Measurements from ENCODE around the gene SRSF2. TPM values are rescaled to one million over a fixed set of nuclear protein-coding genes. Genes with fewer than 3 reads are reported as not detected.
"Not testable (repeated sequence)": the region's sequence is repeated elsewhere in the genome, so short reads cannot be mapped to it uniquely, and the experiment has no call there.

Gene SRSF2
- total RNA-seq, 1 donor = 152 TPM

DNA sequence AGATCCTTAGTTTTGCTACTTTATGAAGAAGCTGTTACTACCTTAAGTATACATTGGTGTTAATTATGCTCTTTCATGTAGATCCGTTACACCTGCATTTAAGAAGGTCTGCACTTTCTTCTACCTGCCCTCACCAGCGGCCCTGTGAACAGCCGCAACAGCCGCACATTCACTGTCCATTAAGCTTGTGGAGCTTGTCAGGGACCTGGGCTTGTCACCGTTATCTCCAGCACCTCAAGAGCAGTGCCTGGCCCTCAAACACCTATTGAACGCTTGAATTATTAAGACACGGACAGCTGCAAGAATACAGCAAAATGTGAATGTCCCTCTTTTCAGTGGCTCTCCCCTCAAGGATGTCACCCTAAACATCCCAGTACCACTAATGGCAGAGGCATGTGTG is 23.4 kb downstream of the SRSF2 start:
- TF ChIP-seq, protein P1, sequence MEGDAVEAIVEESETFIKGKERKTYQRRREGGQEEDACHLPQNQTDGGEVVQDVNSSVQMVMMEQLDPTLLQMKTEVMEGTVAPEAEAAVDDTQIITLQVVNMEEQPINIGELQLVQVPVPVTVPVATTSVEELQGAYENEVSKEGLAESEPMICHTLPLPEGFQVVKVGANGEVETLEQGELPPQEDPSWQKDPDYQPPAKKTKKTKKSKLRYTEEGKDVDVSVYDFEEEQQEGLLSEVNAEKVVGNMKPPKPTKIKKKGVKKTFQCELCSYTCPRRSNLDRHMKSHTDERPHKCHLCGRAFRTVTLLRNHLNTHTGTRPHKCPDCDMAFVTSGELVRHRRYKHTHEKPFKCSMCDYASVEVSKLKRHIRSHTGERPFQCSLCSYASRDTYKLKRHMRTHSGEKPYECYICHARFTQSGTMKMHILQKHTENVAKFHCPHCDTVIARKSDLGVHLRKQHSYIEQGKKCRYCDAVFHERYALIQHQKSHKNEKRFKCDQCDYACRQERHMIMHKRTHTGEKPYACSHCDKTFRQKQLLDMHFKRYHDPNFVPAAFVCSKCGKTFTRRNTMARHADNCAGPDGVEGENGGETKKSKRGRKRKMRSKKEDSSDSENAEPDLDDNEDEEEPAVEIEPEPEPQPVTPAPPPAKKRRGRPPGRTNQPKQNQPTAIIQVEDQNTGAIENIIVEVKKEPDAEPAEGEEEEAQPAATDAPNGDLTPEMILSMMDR (IDR thresholded peaks at IDR 0.05; ENCODE audit: insufficient read depth, low read depth, low read length) = no peak
- no peak overlapping the region for H3K4me3 ChIP-seq (ENCODE audit: low read depth, low read length)
- DNase-seq (ENCODE audit: low read depth) = no peak

DNA sequence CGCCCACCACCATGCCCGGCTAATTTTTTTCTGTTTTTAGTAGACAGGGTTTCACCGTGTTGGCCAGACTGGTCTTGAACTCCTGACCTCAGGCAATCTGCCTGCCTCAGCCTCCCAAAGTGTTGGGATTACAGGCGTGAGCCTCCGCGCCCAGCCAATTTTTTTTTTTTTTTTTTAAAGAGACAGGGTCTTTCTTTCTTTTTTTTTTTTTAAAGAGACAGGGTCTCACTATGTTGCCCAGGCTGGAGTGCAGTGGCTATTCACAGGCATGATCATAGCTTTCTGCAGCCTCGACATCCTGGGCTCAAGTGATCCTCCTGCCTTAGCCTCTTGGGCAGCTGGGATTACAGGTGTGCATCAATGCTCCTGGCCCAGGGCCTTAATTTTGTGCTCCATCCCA is 24.8 kb downstream of the SRSF2 start:
- not testable (repeated sequence) for DNase-seq (ENCODE audit: low read depth); H3K4me3 ChIP-seq (ENCODE audit: low read depth, low read length)

DNA sequence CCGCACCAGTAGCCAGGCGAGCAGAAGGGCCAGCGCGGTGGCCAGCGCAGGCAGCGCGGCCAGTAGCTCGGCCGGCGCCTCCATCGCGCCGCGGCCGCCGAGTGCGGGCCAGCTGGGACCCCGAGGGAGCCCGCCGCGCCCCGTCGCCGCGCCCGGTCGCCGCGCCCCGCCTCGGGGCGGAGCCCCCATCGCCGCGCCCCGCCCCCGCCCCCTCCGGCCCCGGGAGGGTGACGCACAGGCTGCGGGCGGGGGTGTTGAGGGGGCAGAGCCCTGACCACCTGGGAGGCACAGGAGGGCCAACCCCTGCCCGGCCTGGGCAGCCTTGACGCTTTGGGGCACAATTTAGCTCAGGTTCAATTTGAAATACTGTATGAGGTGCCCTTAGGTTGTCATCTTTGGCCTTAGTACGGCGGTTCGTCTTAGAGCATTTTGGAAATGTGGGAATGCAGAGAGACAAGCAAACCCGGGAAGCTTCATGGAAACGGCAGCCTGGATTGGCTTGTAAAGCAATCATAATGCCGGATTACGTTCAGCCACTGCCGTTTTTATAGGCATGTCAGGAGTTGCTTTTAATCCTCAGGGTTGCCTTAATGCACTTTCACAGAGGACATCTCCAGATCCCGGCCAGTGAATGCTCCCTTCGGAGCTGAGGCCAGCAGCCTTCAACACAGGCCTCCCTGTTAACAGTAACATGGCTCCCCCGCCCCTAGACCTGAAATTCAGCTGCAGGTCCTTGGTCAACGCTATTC is 26.1 kb downstream of the SRSF2 start, which contains the start of gene MXRA7:
Gene MXRA7, minus strand, starts transcription at position 103 of the 749 bp plus-strand sequence. Its CDS starts 19 bp downstream, at position 84.
- TF ChIP-seq, protein P1 (IDR thresholded peaks at IDR 0.05; ENCODE audit: insufficient read depth, low read depth, low read length) = no peak
- DNase-seq (ENCODE audit: low read depth) = peak; percentile 91
- H3K4me3 ChIP-seq (ENCODE audit: low read depth, low read length) = peak within 1 kb of the TSS; percentile 75

DNA sequence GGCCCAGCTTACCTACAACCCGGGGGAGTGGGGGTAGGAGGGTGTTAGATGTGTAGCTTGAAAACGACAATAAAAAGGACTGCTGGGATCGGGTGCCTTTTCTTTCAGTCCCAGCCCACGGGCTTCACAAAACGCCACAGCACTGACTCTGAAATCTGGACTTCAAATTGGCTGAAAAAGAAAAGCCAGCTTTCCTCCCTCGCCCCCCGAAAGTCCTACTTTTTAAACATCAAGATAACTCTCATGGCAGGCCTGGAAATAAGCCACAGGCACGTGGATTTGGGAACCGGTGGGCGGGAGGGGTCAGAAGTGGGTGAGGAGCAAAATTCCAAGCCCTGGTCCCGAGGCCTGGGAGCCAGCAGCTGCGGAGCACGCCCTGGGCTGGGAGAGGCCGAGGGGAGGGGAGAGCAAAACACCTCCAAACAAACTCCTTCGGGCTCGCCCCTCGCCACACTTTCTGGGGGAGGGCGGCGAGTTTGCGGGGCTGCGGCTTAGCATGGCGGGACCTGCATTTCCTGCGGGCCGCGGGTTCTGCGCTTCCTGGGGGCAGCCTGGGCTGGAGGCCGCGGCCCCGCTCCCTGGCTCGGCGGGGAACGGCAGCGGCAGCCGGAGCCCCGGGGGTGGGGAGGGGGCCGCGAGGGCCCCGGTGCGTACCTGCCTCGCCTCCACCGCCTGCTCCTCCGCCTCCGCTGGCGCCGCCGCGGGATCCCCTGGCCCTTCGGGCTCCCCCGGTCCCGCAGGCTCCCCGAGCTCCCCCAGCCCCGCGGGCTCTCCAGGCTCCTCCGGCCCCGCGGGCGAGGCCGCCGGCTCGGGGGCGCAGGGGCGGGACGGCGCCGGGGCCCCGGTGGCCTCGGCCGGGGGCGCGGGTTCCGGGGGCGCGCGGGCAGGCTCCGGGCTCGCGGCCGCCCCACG is 26.9 kb downstream of the SRSF2 start:
- peak overlapping the region; percentile 75 for H3K4me3 ChIP-seq (ENCODE audit: low read depth, low read length)
- peak; percentile 81 for DNase-seq (ENCODE audit: low read depth)

DNA sequence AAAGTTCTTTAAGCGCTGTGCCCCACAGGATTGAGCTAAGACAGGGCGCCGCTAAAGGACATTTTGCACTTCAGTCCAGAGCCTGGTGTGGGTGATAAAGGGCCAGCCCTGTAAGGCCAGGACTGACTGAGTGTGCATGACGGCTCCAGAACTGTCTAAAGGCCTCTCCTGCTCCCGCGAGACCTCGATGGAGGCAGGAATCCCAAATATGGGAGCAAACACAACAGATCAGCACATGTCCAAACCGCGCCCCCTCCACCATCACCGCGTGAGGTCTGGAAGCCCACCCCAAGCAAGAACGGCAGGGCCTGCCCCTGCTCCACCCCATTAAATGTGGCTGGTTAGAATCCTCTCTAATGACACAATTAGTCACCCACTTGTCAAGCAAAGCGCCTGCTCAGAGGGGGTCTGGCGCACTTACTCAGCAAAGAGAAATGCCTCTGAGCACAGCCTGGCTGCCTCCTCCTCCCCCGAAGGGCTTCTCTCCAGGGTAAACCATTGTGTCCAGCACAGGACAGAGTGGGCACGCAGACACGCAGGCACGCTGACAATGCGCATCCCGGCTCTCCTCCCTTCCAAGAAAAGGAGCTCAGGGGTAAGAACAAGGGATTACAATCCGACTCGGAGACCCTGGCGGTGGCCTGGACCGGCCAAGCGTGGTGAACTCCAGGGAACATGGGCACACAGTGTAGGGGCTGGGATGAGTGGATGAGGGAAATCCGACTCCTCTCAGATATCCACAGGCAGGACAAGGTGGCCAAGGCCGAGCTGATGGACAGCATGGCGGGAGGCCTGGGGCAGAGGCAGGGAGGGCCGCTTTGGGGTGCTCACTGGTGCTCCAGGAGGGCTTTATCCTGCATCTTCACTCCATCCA is 27.8 kb downstream of the SRSF2 start:
- peak; percentile 98 for DNase-seq (ENCODE audit: low read depth)
- peak overlapping the region; percentile 75 for H3K4me3 ChIP-seq (ENCODE audit: low read depth, low read length)
- TF ChIP-seq, protein P1 (IDR thresholded peaks at IDR 0.05; ENCODE audit: insufficient read depth, low read depth, low read length) = no peak

DNA sequence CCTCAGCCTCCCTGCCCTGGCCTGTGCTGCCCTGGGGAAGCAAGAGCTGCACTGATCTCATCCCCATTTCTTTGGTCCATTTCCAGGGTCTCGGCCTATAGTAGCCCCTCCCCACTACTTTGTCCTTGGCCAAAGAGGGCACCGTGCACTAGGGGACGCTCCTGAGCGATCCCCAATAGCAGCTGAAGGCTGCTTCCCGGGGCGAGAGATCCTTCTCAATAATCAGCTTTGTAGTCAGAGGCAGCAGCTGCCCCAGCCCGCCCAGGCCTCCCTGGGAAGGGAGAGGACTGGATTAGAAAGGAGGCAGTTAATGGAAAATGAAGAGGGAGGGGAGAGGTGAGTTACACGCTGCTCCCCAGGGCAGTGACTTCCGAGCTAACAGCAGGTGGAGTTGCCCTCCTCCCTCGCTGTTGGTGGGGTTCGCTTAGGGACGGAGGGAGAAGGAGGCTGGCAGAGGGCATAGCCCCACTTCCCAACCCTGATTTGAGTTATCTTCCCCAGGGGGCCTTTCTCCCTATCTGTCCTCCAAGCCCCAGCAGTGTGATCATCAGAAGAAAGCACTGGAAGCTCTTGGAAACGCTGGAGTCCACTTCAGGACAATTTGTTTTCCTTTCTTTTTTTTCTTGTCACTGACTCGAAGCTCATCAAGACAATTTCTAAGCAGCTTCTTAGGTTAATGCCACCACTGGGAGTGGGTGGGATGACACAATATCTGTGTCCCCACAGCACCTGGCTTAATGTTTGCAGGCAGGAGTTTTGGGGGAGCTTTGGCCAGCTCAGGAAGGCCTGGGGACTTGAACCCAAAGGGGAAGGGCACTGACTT is 28.9 kb downstream of the SRSF2 start:
- TF ChIP-seq, protein P1 (IDR thresholded peaks at IDR 0.05; ENCODE audit: insufficient read depth, low read depth, low read length) = peak; percentile 54
- H3K4me3 ChIP-seq (ENCODE audit: low read depth, low read length) = peak overlapping the region; percentile 75
- DNase-seq (ENCODE audit: low read depth) = no peak

DNA sequence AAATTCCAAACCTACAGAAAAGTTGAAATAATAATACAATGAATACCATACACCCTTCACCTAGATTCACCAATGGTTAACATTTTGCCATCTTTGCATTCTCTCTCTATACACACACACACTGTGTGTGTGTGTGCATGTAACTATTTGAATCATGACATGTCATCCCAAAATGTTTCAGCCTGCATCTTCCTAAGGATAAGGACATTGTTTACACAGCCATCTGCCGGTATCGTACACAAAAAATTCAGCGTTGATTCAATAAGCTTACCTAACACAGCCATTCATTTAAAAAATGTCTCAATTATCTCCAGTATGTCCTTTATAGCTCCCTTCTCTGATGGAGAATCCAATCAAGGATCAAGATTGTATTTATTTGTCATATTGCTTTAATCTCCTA is 30.3 kb downstream of the SRSF2 start:
- TF ChIP-seq, protein P1 (IDR thresholded peaks at IDR 0.05; ENCODE audit: insufficient read depth, low read depth, low read length) = no peak
- no peak overlapping the region for H3K4me3 ChIP-seq (ENCODE audit: low read depth, low read length)
- no peak for DNase-seq (ENCODE audit: low read depth)

Measured in fibroblast of villous mesenchyme (primary cell).